GM12873 (cell line): ENCODE results near the gene MRPS25.

Source experiments
- CTCF ChIP-seq: IDR thresholded peaks from 2 replicates; pipeline ENCODE4 v1.5.1; 2012; ENCODE audit warnings: low read depth, mild to moderate bottlenecking, moderate library complexity, low read length, control low read depth; ENCODE audit not compliant: insufficient read depth; ENCODE audit errors: missing control alignments

Gene MRPS25

GRCh38 chr3:15042936-15043335, 22.2 kb downstream of the MRPS25 start:
- no peak for TF ChIP-seq CTCF

GRCh38 chr3:15041950-15042349, 23.2 kb downstream of the MRPS25 start:
- no peak for TF ChIP-seq CTCF

- TF ChIP-seq CTCF = no peak
These were observed 24.3 kb downstream of the MRPS25 start for GRCh38 chr3:15040844-15041243.

- TF ChIP-seq CTCF = no peak
These were observed 26.8 kb downstream of the MRPS25 start for GRCh38 chr3:15038306-15038705.

- TF ChIP-seq CTCF = no peak
These were observed 32.0 kb downstream of the MRPS25 start for GRCh38 chr3:15033103-15033502.

GRCh38 chr3:15032650-15033049, 32.5 kb downstream of the MRPS25 start:
- no peak for TF ChIP-seq CTCF

- no peak for TF ChIP-seq CTCF
These were observed 35.5 kb downstream of the MRPS25 start for GRCh38 chr3:15029625-15030024.
